ENCODE measurements around the gene NT5C1B. TPM values are rescaled to one million over a fixed set of nuclear protein-coding genes. Genes with fewer than 3 reads are reported as not detected.
A peak's percentile ranks its signal among the peaks of the same experiment; 100 is the strongest.

Gene NT5C1B
- total and polyA plus RNA-seq, 4 donors: 0.02 to 0.63 TPM; not detected in 2

GRCh38 chr2:18518116-18519111, 71.0 kb downstream of the NT5C1B start:
- no peaks in the 10 kb centered on the region for H3K27me3 ChIP-seq (ENCODE audit: control insufficient read depth in 4 of 4, insufficient read depth in 4 of 4, low read length in 3 of 4)
- no peak overlapping the region for H3K4me3 ChIP-seq (ENCODE audit: low read depth in 1 of 3, low read length in 3 of 3)
- H3K27ac ChIP-seq (ENCODE audit: low read depth in 1 of 2, low read length in 2 of 2): peak overlapping the region; percentile 14 to 46

GRCh38 chr2:18517386-18517785, 72.0 kb downstream of the NT5C1B start:
- H3K27me3 ChIP-seq (ENCODE audit: control insufficient read depth in 4 of 4, insufficient read depth in 4 of 4, low read length in 3 of 4): no peaks in the 10 kb centered on the region
- WGBS: 88% methylated on average over 1 of the region's 1 CpG
- no peak overlapping the region for H3K27ac ChIP-seq (ENCODE audit: low read depth in 1 of 2, low read length in 2 of 2)
- TF ChIP-seq, protein P1, sequence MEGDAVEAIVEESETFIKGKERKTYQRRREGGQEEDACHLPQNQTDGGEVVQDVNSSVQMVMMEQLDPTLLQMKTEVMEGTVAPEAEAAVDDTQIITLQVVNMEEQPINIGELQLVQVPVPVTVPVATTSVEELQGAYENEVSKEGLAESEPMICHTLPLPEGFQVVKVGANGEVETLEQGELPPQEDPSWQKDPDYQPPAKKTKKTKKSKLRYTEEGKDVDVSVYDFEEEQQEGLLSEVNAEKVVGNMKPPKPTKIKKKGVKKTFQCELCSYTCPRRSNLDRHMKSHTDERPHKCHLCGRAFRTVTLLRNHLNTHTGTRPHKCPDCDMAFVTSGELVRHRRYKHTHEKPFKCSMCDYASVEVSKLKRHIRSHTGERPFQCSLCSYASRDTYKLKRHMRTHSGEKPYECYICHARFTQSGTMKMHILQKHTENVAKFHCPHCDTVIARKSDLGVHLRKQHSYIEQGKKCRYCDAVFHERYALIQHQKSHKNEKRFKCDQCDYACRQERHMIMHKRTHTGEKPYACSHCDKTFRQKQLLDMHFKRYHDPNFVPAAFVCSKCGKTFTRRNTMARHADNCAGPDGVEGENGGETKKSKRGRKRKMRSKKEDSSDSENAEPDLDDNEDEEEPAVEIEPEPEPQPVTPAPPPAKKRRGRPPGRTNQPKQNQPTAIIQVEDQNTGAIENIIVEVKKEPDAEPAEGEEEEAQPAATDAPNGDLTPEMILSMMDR (IDR thresholded peaks at IDR 0.05; ENCODE audit: low read depth, low read length, missing input control): no peak
- TF ChIP-seq HNF4G (IDR thresholded peaks at IDR 0.05) (no peak), FOXA2 (IDR thresholded peaks at IDR 0.05) (no peak), ATF3 (IDR thresholded peaks at IDR 0.05) (no peak), NR2F2 (IDR thresholded peaks at IDR 0.05) (no peak), TAF1 (conservative IDR thresholded peaks at IDR 0.05) (no peak), JUND (IDR thresholded peaks at IDR 0.05) (no peak), GABPA (IDR thresholded peaks at IDR 0.05 in 1 of 2, conservative IDR thresholded peaks at IDR 0.05 in 1 of 2) (no peak), EGR1 (IDR thresholded peaks at IDR 0.05; ENCODE audit: low read depth in 2 of 2) (no peak), YY1 (IDR thresholded peaks at IDR 0.05) (no peak), RXRA (IDR thresholded peaks at IDR 0.05) (no peak), SP1 (IDR thresholded peaks at IDR 0.05) (no peak), ZBTB33 (IDR thresholded peaks at IDR 0.05) (no peak)

More at GRCh38 chr2:18518116-18519111, 71.0 kb downstream of the NT5C1B start:
- Histone ChIP-seq H3K9me3 (ENCODE audit: control insufficient read depth in 4 of 4, low read length in 3 of 4) (no peaks in the 10 kb centered on the region), H3K4me1 (ENCODE audit: control insufficient read depth in 4 of 4, insufficient read depth in 4 of 4, low read length in 3 of 4) (peaks cover 3 to 24% (median 19%) of the 10 kb centered on the region in 4 donors), H3K9ac (ENCODE audit: low read depth in 1 of 2, low read length in 2 of 2) (no peak overlapping the region), H3K36me3 (ENCODE audit: control insufficient read depth in 4 of 4, insufficient read depth in 3 of 4, low read depth in 1 of 4, low read length in 3 of 4) (no peaks in the 10 kb centered on the region)
- no peak for DNase-seq (ENCODE audit: low spot score)
- TF ChIP-seq JUND (IDR thresholded peaks at IDR 0.05) (peak; percentile 31 to 32), ZBTB33 (IDR thresholded peaks at IDR 0.05) (no peak), YY1 (IDR thresholded peaks at IDR 0.05) (no peak), RAD21 (IDR thresholded peaks at IDR 0.05) (peak in 1 of 2 donors; percentile 46), TAF1 (conservative IDR thresholded peaks at IDR 0.05) (no peak), HNF4A (conservative IDR thresholded peaks at IDR 0.05) (peak; percentile 16 to 35), MAX (IDR thresholded peaks at IDR 0.05) (no peak), SP1 (IDR thresholded peaks at IDR 0.05) (no peak), HNF4G (IDR thresholded peaks at IDR 0.05) (no peak), GABPA (IDR thresholded peaks at IDR 0.05 in 1 of 2, conservative IDR thresholded peaks at IDR 0.05 in 1 of 2) (no peak), FOXA2 (IDR thresholded peaks at IDR 0.05) (peak; percentile 48), EGR1 (IDR thresholded peaks at IDR 0.05; ENCODE audit: low read depth in 2 of 2) (no peak), RXRA (IDR thresholded peaks at IDR 0.05) (peak; percentile 37 to 50), NR2F2 (IDR thresholded peaks at IDR 0.05) (no peak), ATF3 (IDR thresholded peaks at IDR 0.05) (peak; percentile 12)
- 42% methylated on average over 11 of the region's 11 CpGs for WGBS

More at GRCh38 chr2:18517386-18517785, 72.0 kb downstream of the NT5C1B start:
- Histone ChIP-seq H3K9me3 (ENCODE audit: control insufficient read depth in 4 of 4, low read length in 3 of 4) (no peaks in the 10 kb centered on the region), H3K4me3 (ENCODE audit: low read depth in 1 of 3, low read length in 3 of 3) (no peak overlapping the region), H3K4me1 (ENCODE audit: control insufficient read depth in 4 of 4, insufficient read depth in 4 of 4, low read length in 3 of 4) (peaks cover 3 to 24% (median 19%) of the 10 kb centered on the region in 4 donors), H3K36me3 (ENCODE audit: control insufficient read depth in 4 of 4, insufficient read depth in 3 of 4, low read depth in 1 of 4, low read length in 3 of 4) (no peaks in the 10 kb centered on the region), H3K9ac (ENCODE audit: low read depth in 1 of 2, low read length in 2 of 2) (no peak overlapping the region)
- DNase-seq (ENCODE audit: low spot score): no peak
